Effector memory CD8-positive, alpha-beta T cell (primary cell): ENCODE results near the gene MGAT1.
A peak's percentile ranks its signal among the peaks of the same experiment; 100 is the strongest.
"Not testable (repeated sequence)": the region's sequence is repeated elsewhere in the genome, so short reads cannot be mapped to it uniquely, and the experiment has no call there.

Source experiments
- ATAC-seq: fragments of 150-1000 bp; cut with Tn5 transposase; replicated peaks from 2 replicates; pipeline ENCODE4 v1.10.0; 2021; ENCODE audit warnings: mild to moderate bottlenecking, moderate library complexity
- DNase-seq, 3 experiments: peaks; one replicate each; pipeline ENCODE4 v3.0.0; 2021
- H3K27ac Mint-ChIP-seq, 2 donors: one replicate each; pipeline ENCODE4 v1.8.0; 2022; ENCODE audit warnings: mild to moderate bottlenecking in 2 of 2, mixed read lengths in 2 of 2, moderate library complexity in 2 of 2
- H3K27me3 Mint-ChIP-seq, 2 donors: one replicate each; pipeline ENCODE4 v1.8.0; 2022; ENCODE audit warnings: mixed read lengths in 2 of 2
- H3K36me3 Mint-ChIP-seq: one replicate; pipeline ENCODE4 v1.8.0; 2022; ENCODE audit warnings: mild to moderate bottlenecking, moderate library complexity, mixed read lengths; ENCODE audit not compliant: insufficient read depth
- H3K4me1 Mint-ChIP-seq, 2 donors: one replicate each; pipeline ENCODE4 v1.8.0; 2022; ENCODE audit warnings: low read depth in 2 of 2, mixed read lengths in 2 of 2
- H3K4me3 Mint-ChIP-seq, 2 donors: one replicate each; pipeline ENCODE4 v1.8.0; 2022; ENCODE audit warnings: mild to moderate bottlenecking in 2 of 2, mixed read lengths in 2 of 2, moderate library complexity in 2 of 2
- H3K9me3 Mint-ChIP-seq, 2 donors: one replicate each; pipeline ENCODE4 v1.8.0; 2022; ENCODE audit warnings: mixed read lengths in 2 of 2

The MGAT1 gene

GRCh38 chr5:180779985-180780610 lies 22.5 kb downstream of the MGAT1 start:
- peaks cover 0 to 2% of the 10 kb centered on the region in 2 donors for H3K27me3 Mint-ChIP-seq
- H3K27ac Mint-ChIP-seq, result peak overlapping the region; percentile 4 to 90
- no peak overlapping the region for H3K4me3 Mint-ChIP-seq
- H3K36me3 Mint-ChIP-seq, result peaks cover 6% of the 10 kb centered on the region
- DNase-seq (no peak), ATAC-seq (no peak)
- H3K4me1 Mint-ChIP-seq, result peaks cover 0 to 10% of the 10 kb centered on the region in 2 donors
- H3K9me3 Mint-ChIP-seq, result no peaks in the 10 kb centered on the region

- no peak for DNase-seq
- Mint-ChIP-seq H3K36me3 (peaks cover 5% of the 10 kb centered on the region), H3K4me1 (peaks cover 0 to 2% of the 10 kb centered on the region in 2 donors), H3K4me3 (no peak overlapping the region), H3K27me3 (peaks cover 16 to 18% of the 10 kb centered on the region in 2 donors), H3K27ac (no peak overlapping the region), H3K9me3 (no peaks in the 10 kb centered on the region)
- ATAC-seq, result no peak
Measured at GRCh38 chr5:180777475-180777874, 25.1 kb downstream of the MGAT1 start.

GRCh38 chr5:180776376-180776775 lies 26.2 kb downstream of the MGAT1 start:
- ATAC-seq, result no peak
- Mint-ChIP-seq H3K4me3 (no peak overlapping the region), H3K27me3 (peaks cover 16 to 19% of the 10 kb centered on the region in 2 donors), H3K9me3 (no peaks in the 10 kb centered on the region), H3K36me3 (peaks cover 5% of the 10 kb centered on the region), H3K27ac (no peak overlapping the region), H3K4me1 (no peaks in the 10 kb centered on the region)
- DNase-seq, result no peak

GRCh38 chr5:180775624-180776023 lies 27.0 kb downstream of the MGAT1 start:
- Mint-ChIP-seq H3K4me3 (no peak overlapping the region), H3K27me3 (peaks cover 16 to 19% of the 10 kb centered on the region in 2 donors), H3K4me1 (no peaks in the 10 kb centered on the region), H3K27ac (no peak overlapping the region), H3K36me3 (peaks cover 1% of the 10 kb centered on the region), H3K9me3 (no peaks in the 10 kb centered on the region)
- ATAC-seq (no peak), DNase-seq (no peak)

GRCh38 chr5:180771839-180772238 lies 30.8 kb downstream of the MGAT1 start:
- Mint-ChIP-seq H3K36me3 (no peaks in the 10 kb centered on the region), H3K27me3 (peaks cover 16 to 19% of the 10 kb centered on the region in 2 donors), H3K4me3 (no peak overlapping the region), H3K27ac (no peak overlapping the region), H3K4me1 (no peaks in the 10 kb centered on the region), H3K9me3 (no peaks in the 10 kb centered on the region)
- no peak for DNase-seq
- no peak for ATAC-seq

- DNase-seq, result no peak
- Mint-ChIP-seq H3K9me3 (peaks cover 0 to 2% of the 10 kb centered on the region in 2 donors), H3K27me3 (peaks cover 32% of the 10 kb centered on the region in 2 donors), H3K4me1 (no peaks in the 10 kb centered on the region), H3K4me3 (no peak overlapping the region), H3K27ac (no peak overlapping the region), H3K36me3 (no peaks in the 10 kb centered on the region)
- ATAC-seq, result no peak
Measured at GRCh38 chr5:180769821-180770220, 32.8 kb downstream of the MGAT1 start.

- DNase-seq, result no peak
- H3K4me1 Mint-ChIP-seq, result no peaks in the 10 kb centered on the region
- H3K27ac Mint-ChIP-seq, result no peak overlapping the region
- peaks cover 21 to 37% of the 10 kb centered on the region in 2 donors for H3K27me3 Mint-ChIP-seq
- H3K9me3 Mint-ChIP-seq, result peaks cover 0 to 2% of the 10 kb centered on the region in 2 donors
- no peak overlapping the region for H3K4me3 Mint-ChIP-seq
- ATAC-seq, result no peak
- H3K36me3 Mint-ChIP-seq, result peaks cover 3% of the 10 kb centered on the region
Measured at GRCh38 chr5:180755601-180756000, 47.0 kb downstream of the MGAT1 start.

GRCh38 chr5:180744253-180744652 lies 58.4 kb downstream of the MGAT1 start:
- no peak for ATAC-seq
- H3K27me3 Mint-ChIP-seq, result peaks cover 16 to 28% of the 10 kb centered on the region in 2 donors
- H3K36me3 Mint-ChIP-seq, result no peaks in the 10 kb centered on the region
- H3K4me3 Mint-ChIP-seq, result no peak overlapping the region
- DNase-seq, result no peak
- no peak overlapping the region for H3K27ac Mint-ChIP-seq
- no peaks in the 10 kb centered on the region for H3K9me3 Mint-ChIP-seq
- H3K4me1 Mint-ChIP-seq, result no peaks in the 10 kb centered on the region

- Mint-ChIP-seq H3K9me3 (no peaks in the 10 kb centered on the region), H3K36me3 (no peaks in the 10 kb centered on the region), H3K4me3 (no peak overlapping the region), H3K27me3 (peaks cover 21 to 37% of the 10 kb centered on the region in 2 donors), H3K27ac (no peak overlapping the region), H3K4me1 (no peaks in the 10 kb centered on the region)
- ATAC-seq (no peak), DNase-seq (no peak)
Measured at GRCh38 chr5:180742727-180743126, 59.9 kb downstream of the MGAT1 start.

GRCh38 chr5:180740953-180741352 lies 61.7 kb downstream of the MGAT1 start:
- DNase-seq, H3K9me3 Mint-ChIP-seq, H3K27ac Mint-ChIP-seq: not testable (repeated sequence)

GRCh38 chr5:180739958-180740357 lies 62.6 kb downstream of the MGAT1 start, which contains the start of gene OR2Y1:
TSS of gene OR2Y1 (minus strand) at chr5:180740058. CDS start at chr5:180740058, 0 bp downstream.
- H3K27me3 Mint-ChIP-seq, result peaks cover 21 to 43% of the 10 kb centered on the region in 2 donors
- H3K36me3 Mint-ChIP-seq, result no peaks in the 10 kb centered on the region
- H3K9me3 Mint-ChIP-seq, result no peaks in the 10 kb centered on the region
- DNase-seq (no peak), ATAC-seq (no peak)
- H3K4me3 Mint-ChIP-seq, result no peak within 1 kb of the TSS
- no peaks in the 10 kb centered on the region for H3K4me1 Mint-ChIP-seq
- H3K27ac Mint-ChIP-seq, result no peak within 1 kb of the TSS

More at GRCh38 chr5:180740953-180741352, 61.7 kb downstream of the MGAT1 start:
- not testable (repeated sequence) for ATAC-seq, H3K4me3 Mint-ChIP-seq, H3K36me3 Mint-ChIP-seq, H3K4me1 Mint-ChIP-seq
- peaks cover 21 to 41% of the 10 kb centered on the region in 2 donors for H3K27me3 Mint-ChIP-seq

- Mint-ChIP-seq H3K9me3 (no peaks in the 10 kb centered on the region), H3K4me1 (no peaks in the 10 kb centered on the region), H3K36me3 (no peaks in the 10 kb centered on the region), H3K27ac (no peak overlapping the region), H3K4me3 (no peak overlapping the region), H3K27me3 (peaks cover 21 to 49% of the 10 kb centered on the region in 2 donors)
- no peak for DNase-seq
- ATAC-seq, result no peak
Measured at GRCh38 chr5:180739271-180739670, 63.3 kb downstream of the MGAT1 start.

GRCh38 chr5:180736536-180736935 lies 66.1 kb downstream of the MGAT1 start:
- Mint-ChIP-seq H3K27ac (no peak overlapping the region), H3K27me3 (peaks cover 21 to 49% of the 10 kb centered on the region in 2 donors), H3K9me3 (no peaks in the 10 kb centered on the region), H3K4me1 (no peaks in the 10 kb centered on the region), H3K36me3 (no peaks in the 10 kb centered on the region), H3K4me3 (no peak overlapping the region)
- no peak for DNase-seq
- ATAC-seq, result no peak
